Uterus (tissue), 2 donors: ENCODE data around the gene DENND4C.

Experiments used
- CTCF ChIP-seq, 4 experiments: fragments of 200-600 bp in 2 of 4; fragments of 450-650 bp in 2 of 4; sonication (generic) in 2 of 4; IDR thresholded peaks; one replicate each; pipeline ENCODE4 v1.5.1; 2016 to 2019; ENCODE audit warnings: antibody characterized with exemption in 4 of 4, mild to moderate bottlenecking in 2 of 4, moderate library complexity in 1 of 4
- POLR2A ChIP-seq, 2 donors: fragments of 450-650 bp; IDR thresholded peaks; one replicate each; pipeline ENCODE4 v1.6.1; 2016; ENCODE audit warnings: antibody characterized with exemption in 2 of 2, mild to moderate bottlenecking in 1 of 2, moderate library complexity in 1 of 2

GRCh38 chr9:19255821-19256220 is 25.3 kb downstream of the DENND4C start:
- TF ChIP-seq CTCF (IDR thresholded peaks at IDR 0.05) (no peak), POLR2A (IDR thresholded peaks at IDR 0.05) (no peak)
